ENCODE data around the gene TMBIM6.

Gene TMBIM6

DNA sequence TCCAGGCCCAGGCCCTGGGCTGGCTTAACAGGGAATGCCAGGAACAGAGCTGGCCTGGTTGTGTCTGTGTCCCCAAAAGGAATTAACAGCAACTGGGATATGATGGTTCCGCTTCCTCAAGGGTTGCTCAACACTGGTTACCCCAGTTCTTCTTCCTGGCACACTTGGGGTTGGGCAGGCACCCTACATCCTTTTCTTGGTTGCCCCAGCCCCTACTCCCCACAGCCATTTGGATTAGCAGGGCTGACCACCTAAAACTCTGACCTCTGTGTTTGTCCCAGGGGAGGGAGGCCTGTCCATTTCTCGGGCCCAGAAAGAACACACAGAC lies 56.1 kb downstream of the TMBIM6 start:
- H3K9ac ChIP-seq (ENCODE audit: low read length): no peak overlapping the region
- peaks cover 14% of the 10 kb centered on the region for H3K36me3 ChIP-seq (ENCODE audit: control insufficient read depth, insufficient read depth, low read length)
- H3K4me1 ChIP-seq (ENCODE audit: control insufficient read depth, insufficient read depth, low read length): no peaks in the 10 kb centered on the region
- no peak overlapping the region for H3K4me3 ChIP-seq (ENCODE audit: low read length)
- no peaks in the 10 kb centered on the region for H3K27me3 ChIP-seq (ENCODE audit: control insufficient read depth, insufficient read depth, low read length)
- no peak overlapping the region for H3K27ac ChIP-seq (ENCODE audit: low read depth, low read length)

DNA sequence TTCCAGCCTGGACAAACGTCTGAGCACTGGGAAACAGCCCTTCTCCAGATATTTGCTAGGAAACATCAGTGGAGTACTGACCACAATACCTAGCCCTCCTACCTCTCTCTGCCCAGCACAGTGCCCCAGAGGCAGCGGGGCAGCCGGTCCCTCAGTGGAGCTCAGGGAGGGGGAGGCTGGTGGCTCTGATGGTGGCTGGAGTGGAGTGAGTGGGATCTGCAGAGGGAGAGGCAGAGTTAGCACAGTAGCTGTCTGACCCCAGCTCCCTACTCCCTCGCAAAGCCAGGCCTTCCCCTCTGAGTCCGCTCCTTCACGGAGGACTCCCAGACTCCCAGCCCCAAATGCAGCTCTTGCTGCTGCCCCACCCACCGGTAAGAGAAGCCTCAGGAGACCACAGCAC lies 56.9 kb downstream of the TMBIM6 start:
- H3K27me3 ChIP-seq (ENCODE audit: control insufficient read depth, insufficient read depth, low read length): no peaks in the 10 kb centered on the region
- no peak overlapping the region for H3K9ac ChIP-seq (ENCODE audit: low read length)
- no peaks in the 10 kb centered on the region for H3K4me1 ChIP-seq (ENCODE audit: control insufficient read depth, insufficient read depth, low read length)
- H3K4me3 ChIP-seq (ENCODE audit: low read length): no peak overlapping the region
- no peak overlapping the region for H3K27ac ChIP-seq (ENCODE audit: low read depth, low read length)
- H3K36me3 ChIP-seq (ENCODE audit: control insufficient read depth, insufficient read depth, low read length): peaks cover 14% of the 10 kb centered on the region

DNA sequence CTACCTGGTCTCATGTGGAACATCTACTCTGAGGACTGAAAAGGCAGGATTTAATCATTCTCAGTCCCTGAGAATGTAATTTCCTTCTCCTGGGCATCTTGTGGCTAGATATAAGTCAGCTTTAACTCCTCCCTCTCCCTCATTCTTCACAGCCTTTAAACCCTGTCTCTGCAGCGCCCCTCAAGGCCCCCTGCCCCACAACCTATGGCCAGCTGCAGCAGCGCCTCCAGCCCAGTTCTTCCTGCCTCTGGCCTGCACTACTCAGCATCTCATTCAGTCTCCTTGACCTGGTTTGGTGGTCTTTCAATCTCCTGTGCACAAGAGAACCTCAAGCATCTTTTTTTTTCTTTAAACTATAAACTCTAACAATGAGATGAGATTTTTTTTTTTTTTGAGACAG lies 57.6 kb downstream of the TMBIM6 start:
- no peaks in the 10 kb centered on the region for H3K27me3 ChIP-seq (ENCODE audit: control insufficient read depth, insufficient read depth, low read length)
- H3K9ac ChIP-seq (ENCODE audit: low read length): no peak overlapping the region
- peaks cover 14% of the 10 kb centered on the region for H3K36me3 ChIP-seq (ENCODE audit: control insufficient read depth, insufficient read depth, low read length)
- no peaks in the 10 kb centered on the region for H3K4me1 ChIP-seq (ENCODE audit: control insufficient read depth, insufficient read depth, low read length)
- H3K4me3 ChIP-seq (ENCODE audit: low read length): no peak overlapping the region
- no peak overlapping the region for H3K27ac ChIP-seq (ENCODE audit: low read depth, low read length)

DNA sequence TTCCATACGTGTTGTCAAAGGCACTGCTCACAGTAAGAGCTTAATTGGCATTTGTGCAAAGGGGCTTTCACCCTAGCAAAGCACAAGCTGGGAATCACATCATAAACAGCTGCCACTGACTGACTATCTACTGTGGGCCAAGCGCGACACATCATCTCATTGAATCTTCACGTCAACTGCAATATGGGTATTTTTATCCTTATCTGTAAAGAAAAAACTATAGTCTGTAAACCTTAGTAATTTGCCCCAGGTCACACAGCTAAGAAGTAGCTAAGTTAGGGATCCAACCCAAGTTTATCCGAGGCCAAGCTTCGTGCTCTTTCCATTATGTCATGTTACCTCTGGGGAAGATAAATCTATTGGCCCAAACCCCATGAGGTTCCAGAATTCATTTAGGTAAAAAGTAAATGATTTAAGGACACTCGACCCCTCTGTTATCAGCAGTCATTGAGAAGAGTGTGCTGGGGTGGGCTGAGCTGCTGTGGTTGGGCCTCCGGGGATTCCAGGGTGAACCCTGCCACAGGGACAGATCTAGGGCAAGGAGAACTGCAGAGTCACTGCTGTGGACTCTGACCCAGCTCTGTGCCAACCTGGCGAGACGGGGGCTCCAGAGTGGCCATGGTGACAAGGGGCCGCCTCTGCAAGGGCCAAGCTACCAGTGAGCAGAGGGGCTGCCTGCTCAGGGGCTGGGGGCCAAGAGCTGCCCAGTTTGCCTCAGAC lies 59.2 kb downstream of the TMBIM6 start:
- Histone ChIP-seq H3K4me3 (ENCODE audit: low read length) (no peak overlapping the region), H3K9ac (ENCODE audit: low read length) (no peak overlapping the region), H3K4me1 (ENCODE audit: control insufficient read depth, insufficient read depth, low read length) (no peaks in the 10 kb centered on the region), H3K36me3 (ENCODE audit: control insufficient read depth, insufficient read depth, low read length) (peaks cover 12% of the 10 kb centered on the region), H3K27me3 (ENCODE audit: control insufficient read depth, insufficient read depth, low read length) (no peaks in the 10 kb centered on the region), H3K27ac (ENCODE audit: low read depth, low read length) (no peak overlapping the region)

DNA sequence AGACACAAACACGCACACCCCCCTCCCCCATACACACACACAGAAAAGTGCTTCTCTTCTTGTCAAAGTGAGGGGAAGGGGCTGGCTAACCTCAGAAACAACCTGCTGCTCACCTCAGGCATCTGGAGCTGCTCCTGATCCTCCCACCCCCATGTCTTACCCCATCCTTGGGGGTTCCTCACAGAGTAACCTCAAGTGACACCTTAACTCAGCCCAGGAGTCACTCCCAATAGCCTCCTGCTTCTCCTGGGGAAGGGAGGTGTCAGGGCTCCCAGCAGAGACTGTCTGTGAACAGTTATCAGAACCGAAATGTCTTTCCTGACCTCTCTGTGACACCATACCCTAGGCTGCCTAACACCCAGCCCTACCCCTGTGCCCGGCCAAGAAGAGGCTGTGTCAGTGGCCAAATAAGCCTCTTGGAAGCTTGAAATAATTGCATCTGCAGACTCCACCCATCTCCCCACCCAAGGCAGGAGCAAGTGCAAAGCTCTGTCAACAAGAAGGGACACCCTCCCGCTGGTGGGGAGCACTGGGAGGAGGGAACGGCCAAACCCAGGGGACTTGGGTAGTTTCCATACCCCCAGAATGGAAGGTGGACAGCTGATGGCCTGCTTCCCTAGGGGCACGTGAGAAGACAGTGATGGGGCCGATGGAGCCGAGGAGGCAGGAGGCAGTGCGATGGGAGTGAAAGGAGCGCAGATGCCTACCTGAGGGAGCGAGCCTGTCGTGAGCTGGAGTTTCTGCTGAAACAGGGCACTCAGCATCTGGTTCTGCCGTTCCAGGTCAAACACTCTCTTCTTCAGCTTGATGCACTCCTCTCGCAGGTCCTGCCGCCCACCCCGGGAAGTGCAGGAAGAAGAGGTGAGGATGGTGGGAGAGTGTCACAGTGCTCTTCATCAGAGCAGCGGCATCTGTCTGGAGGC lies 60.0 kb downstream of the TMBIM6 start:
- H3K4me1 ChIP-seq (ENCODE audit: control insufficient read depth, insufficient read depth, low read length): no peaks in the 10 kb centered on the region
- no peak overlapping the region for H3K27ac ChIP-seq (ENCODE audit: low read depth, low read length)
- H3K36me3 ChIP-seq (ENCODE audit: control insufficient read depth, insufficient read depth, low read length): peaks cover 16% of the 10 kb centered on the region
- no peaks in the 10 kb centered on the region for H3K27me3 ChIP-seq (ENCODE audit: control insufficient read depth, insufficient read depth, low read length)
- H3K4me3 ChIP-seq (ENCODE audit: low read length): no peak overlapping the region
- H3K9ac ChIP-seq (ENCODE audit: low read length): no peak overlapping the region

DNA sequence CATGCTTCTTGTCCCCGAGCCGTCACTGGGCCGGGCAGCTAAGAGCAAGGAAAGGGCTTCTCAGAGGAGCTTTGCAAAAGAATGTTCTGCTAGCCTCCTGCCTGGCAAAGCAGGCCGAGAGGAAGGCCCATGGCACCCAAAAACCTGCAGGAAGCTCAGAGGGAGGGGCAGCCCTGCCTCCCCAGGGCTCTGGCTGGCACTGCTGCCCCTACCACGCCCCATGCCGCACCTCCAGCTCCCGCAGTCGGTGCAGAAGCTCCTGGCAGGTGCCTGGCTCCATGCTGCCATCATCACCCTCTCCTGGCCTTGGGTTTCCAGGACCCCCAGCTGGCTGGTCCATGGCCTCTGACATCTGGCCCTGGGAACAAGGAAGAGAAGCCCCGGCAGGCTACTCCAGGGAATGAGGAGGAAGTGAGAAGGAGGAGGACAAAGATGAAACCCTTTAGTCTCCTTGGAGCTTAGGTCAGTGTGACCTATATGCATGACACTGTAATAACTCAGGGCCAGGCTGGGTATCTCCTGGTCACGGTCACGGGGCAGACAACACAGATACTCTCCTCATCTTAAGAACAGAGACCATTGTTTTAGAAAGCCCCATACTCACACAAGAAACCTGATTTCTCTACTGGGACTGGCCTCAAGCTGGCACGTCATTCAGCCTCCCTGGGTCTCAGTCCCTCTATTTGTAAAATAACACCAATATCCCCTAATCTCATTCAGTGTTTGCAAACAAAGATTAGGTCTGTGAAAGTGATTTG lies 62.5 kb downstream of the TMBIM6 start:
- peaks cover 12% of the 10 kb centered on the region for H3K36me3 ChIP-seq (ENCODE audit: control insufficient read depth, insufficient read depth, low read length)
- no peak overlapping the region for H3K9ac ChIP-seq (ENCODE audit: low read length)

DNA sequence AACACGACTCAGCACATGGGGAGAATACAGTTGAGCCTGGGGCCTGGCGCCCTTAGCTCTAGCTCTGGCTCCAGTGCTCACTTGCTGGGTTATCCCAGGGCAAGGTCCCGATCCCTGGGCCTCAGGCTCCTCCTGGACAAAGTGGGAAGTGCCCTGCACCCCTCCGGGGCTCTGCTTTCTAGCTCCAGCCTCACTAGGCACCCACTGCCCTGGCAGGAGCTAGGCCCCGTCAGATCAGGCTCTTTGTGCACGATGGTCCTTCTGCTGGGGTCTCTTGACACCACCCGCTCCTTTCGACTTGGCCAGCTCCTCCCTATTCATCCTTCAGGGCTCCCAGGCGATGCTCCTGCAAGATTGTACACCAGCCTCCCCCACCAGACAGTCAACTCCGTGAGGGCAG lies 63.5 kb downstream of the TMBIM6 start:
- Histone ChIP-seq H3K27ac (ENCODE audit: low read depth, low read length) (no peak overlapping the region), H3K36me3 (ENCODE audit: control insufficient read depth, insufficient read depth, low read length) (peaks cover 12% of the 10 kb centered on the region), H3K4me3 (ENCODE audit: low read length) (no peak overlapping the region), H3K4me1 (ENCODE audit: control insufficient read depth, insufficient read depth, low read length) (peaks cover 15% of the 10 kb centered on the region), H3K9ac (ENCODE audit: low read length) (no peak overlapping the region), H3K27me3 (ENCODE audit: control insufficient read depth, insufficient read depth, low read length) (no peaks in the 10 kb centered on the region)

More for the DNA sequence above, 62.5 kb downstream of the TMBIM6 start:
- no peak overlapping the region for H3K4me3 ChIP-seq (ENCODE audit: low read length)
- no peak overlapping the region for H3K27ac ChIP-seq (ENCODE audit: low read depth, low read length)
- H3K27me3 ChIP-seq (ENCODE audit: control insufficient read depth, insufficient read depth, low read length): no peaks in the 10 kb centered on the region
- peaks cover 6% of the 10 kb centered on the region for H3K4me1 ChIP-seq (ENCODE audit: control insufficient read depth, insufficient read depth, low read length)

DNA sequence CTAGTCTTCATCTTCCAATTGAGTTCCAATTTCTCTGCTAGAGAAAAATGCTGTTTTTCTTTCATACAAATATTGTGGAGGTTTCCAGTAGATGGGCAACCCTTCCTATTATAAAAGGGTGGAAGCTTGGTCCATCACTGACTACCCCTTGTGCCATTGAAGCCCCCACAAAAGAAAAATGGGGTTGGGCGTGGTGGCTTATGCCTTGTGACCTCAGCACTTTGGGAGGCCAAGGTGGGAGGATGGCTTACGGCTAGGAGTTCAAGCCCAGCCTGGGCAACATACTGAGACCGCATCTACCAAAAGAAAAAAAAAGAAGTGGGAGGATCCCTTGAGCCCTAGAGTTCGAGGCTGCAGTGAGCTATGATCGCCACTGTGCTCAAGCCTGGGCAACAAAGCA lies 64.1 kb downstream of the TMBIM6 start:
- Histone ChIP-seq H3K4me1 (ENCODE audit: control insufficient read depth, insufficient read depth, low read length) (peaks cover 16% of the 10 kb centered on the region), H3K36me3 (ENCODE audit: control insufficient read depth, insufficient read depth, low read length) (peaks cover 12% of the 10 kb centered on the region), H3K27ac (ENCODE audit: low read depth, low read length) (no peak overlapping the region)

DNA sequence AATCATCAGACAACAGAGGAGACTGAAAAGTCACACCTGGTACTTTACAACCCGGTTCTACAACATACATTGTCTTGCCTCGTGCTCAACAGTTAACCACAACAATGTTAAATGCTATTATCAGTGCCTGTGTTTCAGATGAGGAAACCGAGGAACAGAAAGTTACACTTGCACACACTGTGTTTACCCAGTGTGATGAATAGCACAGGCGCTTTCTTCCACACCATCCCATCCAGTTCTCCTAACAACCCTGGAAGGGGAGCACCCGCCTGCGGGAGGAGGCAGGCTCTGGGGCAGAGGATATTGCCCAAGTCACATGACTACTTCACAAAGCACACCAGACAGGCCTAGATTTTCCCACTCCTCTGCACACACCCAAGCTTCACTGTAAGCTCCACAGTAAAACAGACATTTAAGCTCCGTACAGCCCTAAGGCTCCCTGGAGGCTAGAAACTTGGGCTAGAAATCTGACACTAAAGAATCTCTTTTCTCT lies 65.0 kb downstream of the TMBIM6 start:
- no peaks in the 10 kb centered on the region for H3K27me3 ChIP-seq (ENCODE audit: control insufficient read depth, insufficient read depth, low read length)
- no peak overlapping the region for H3K4me3 ChIP-seq (ENCODE audit: low read length)
- peaks cover 8% of the 10 kb centered on the region for H3K36me3 ChIP-seq (ENCODE audit: control insufficient read depth, insufficient read depth, low read length)
- H3K27ac ChIP-seq (ENCODE audit: low read depth, low read length): no peak overlapping the region
- no peak overlapping the region for H3K9ac ChIP-seq (ENCODE audit: low read length)
- H3K4me1 ChIP-seq (ENCODE audit: control insufficient read depth, insufficient read depth, low read length): peaks cover 16% of the 10 kb centered on the region

More for the DNA sequence above, 64.1 kb downstream of the TMBIM6 start:
- Histone ChIP-seq H3K9ac (ENCODE audit: low read length) (no peak overlapping the region), H3K27me3 (ENCODE audit: control insufficient read depth, insufficient read depth, low read length) (no peaks in the 10 kb centered on the region), H3K4me3 (ENCODE audit: low read length) (no peak overlapping the region)

DNA sequence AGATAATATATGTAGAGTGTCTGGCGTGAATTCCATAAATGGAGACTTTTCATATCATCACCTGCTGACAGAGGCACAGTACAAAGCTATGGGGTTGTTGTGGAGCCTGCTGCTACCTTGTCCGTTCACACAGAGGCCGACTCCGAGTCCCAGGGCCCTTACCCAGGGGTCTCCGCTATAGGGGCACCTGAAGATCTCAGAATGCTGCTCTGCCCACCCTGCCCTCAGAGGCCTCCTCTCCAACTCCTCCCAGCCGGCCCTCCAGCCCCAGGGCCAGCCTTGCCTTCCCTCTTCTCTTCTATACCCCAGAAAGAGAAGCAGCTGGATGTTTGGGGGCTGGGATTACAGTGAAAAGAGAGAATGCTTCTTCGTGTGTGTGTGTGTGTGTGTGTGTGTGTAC lies 65.5 kb downstream of the TMBIM6 start:
- H3K27ac ChIP-seq (ENCODE audit: low read depth, low read length): no peak overlapping the region
- no peak overlapping the region for H3K9ac ChIP-seq (ENCODE audit: low read length)
- no peak overlapping the region for H3K4me3 ChIP-seq (ENCODE audit: low read length)
- H3K36me3 ChIP-seq (ENCODE audit: control insufficient read depth, insufficient read depth, low read length): peaks cover 4% of the 10 kb centered on the region
- no peaks in the 10 kb centered on the region for H3K27me3 ChIP-seq (ENCODE audit: control insufficient read depth, insufficient read depth, low read length)
- H3K4me1 ChIP-seq (ENCODE audit: control insufficient read depth, insufficient read depth, low read length): peaks cover 16% of the 10 kb centered on the region

DNA sequence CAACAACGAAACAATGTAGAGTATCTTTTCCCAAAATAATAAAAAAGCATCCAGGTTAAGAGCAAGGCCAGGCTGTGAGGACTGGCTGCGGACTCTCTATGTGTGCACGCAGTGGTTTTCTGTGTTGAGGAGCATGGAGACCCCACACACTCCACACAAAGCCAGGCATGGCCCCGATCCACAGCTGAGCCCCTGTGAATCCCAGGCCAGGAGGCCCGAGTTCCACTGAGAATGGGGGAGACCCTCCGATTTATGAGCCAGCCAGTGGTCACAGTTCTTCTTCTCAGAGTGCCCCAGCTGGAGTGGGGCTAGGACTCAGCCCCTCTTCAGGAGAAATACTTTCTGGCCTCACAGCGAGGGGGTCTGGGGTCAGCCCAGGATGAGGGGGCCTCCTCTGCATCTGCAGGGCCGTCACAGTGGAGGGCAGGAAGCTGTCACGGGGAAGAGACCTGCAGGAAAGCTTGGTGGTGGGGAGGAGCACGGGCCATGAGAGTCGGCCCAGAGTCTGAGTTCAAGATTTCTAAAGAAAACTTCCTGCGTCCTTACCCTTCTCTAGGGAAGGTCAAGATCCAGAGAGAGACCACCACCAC lies 66.7 kb downstream of the TMBIM6 start:
- H3K27ac ChIP-seq (ENCODE audit: low read depth, low read length): peak overlapping the region; percentile 21
- no peak overlapping the region for H3K9ac ChIP-seq (ENCODE audit: low read length)
- peaks cover 4% of the 10 kb centered on the region for H3K36me3 ChIP-seq (ENCODE audit: control insufficient read depth, insufficient read depth, low read length)
- H3K27me3 ChIP-seq (ENCODE audit: control insufficient read depth, insufficient read depth, low read length): no peaks in the 10 kb centered on the region
- H3K4me3 ChIP-seq (ENCODE audit: low read length): no peak overlapping the region
- H3K4me1 ChIP-seq (ENCODE audit: control insufficient read depth, insufficient read depth, low read length): peaks cover 16% of the 10 kb centered on the region

Measured in rectal smooth muscle tissue (tissue), 1 donor.